Stimulated activated CD4-positive, alpha-beta T cell treated with anti-CD3 and anti-CD28 coated beads, Interleukin-1b, Interleukin-23, amount 100 ng/mL, for 48 hours (primary cell): ENCODE data around the gene WTAP.
A peak's percentile ranks its signal among the peaks of the same experiment; 100 is the strongest.
"Not testable (repeated sequence)": the region's sequence is repeated elsewhere in the genome, so short reads cannot be mapped to it uniquely, and the experiment has no call there.

Source experiments
- DNase-seq: peaks from one replicate; pipeline ENCODE4 v3.0.0-alpha.2; 2020

WTAP gene

GRCh38 chr6:159729598-159730331, 2.5 kb downstream of the WTAP start:
- DNase-seq, result no peak

- DNase-seq, result no peak
These were observed 3.0 kb downstream of the WTAP start for GRCh38 chr6:159730332-159730676.

GRCh38 chr6:159732550-159732949, 5.2 kb downstream of the WTAP start:
- DNase-seq, result not testable (repeated sequence)

- not testable (repeated sequence) for DNase-seq
These were observed 6.1 kb downstream of the WTAP start for GRCh38 chr6:159733395-159733794.

GRCh38 chr6:159736908-159737307, 9.6 kb downstream of the WTAP start:
- no peak for DNase-seq

- DNase-seq, result no peak
These were observed 12.0 kb downstream of the WTAP start for GRCh38 chr6:159739341-159739740.

GRCh38 chr6:159742165-159742564, 14.9 kb downstream of the WTAP start:
- DNase-seq, result no peak

GRCh38 chr6:159745081-159745480, 17.8 kb downstream of the WTAP start:
- no peak for DNase-seq

- no peak for DNase-seq
These were observed 19.5 kb downstream of the WTAP start for GRCh38 chr6:159746759-159747158.

GRCh38 chr6:159748127-159748526, 20.8 kb downstream of the WTAP start:
- not testable (repeated sequence) for DNase-seq

GRCh38 chr6:159751448-159751847, 24.1 kb downstream of the WTAP start:
- DNase-seq, result no peak

- DNase-seq, result no peak
These were observed 26.0 kb downstream of the WTAP start for GRCh38 chr6:159753081-159753872.

GRCh38 chr6:159754401-159754800, 27.1 kb downstream of the WTAP start:
- DNase-seq, result no peak

- DNase-seq, result no peak
These were observed 27.9 kb downstream of the WTAP start for GRCh38 chr6:159754959-159755914.

GRCh38 chr6:159756508-159756907, 29.2 kb downstream of the WTAP start:
- no peak for DNase-seq

- DNase-seq, result no peak
These were observed 31.0 kb downstream of the WTAP start for GRCh38 chr6:159758031-159759001.

- no peak for DNase-seq
These were observed 32.3 kb downstream of the WTAP start for GRCh38 chr6:159759645-159760044.

- no peak for DNase-seq
These were observed 33.3 kb downstream of the WTAP start for GRCh38 chr6:159760602-159761057.

- DNase-seq, result no peak
These were observed 34.0 kb downstream of the WTAP start for GRCh38 chr6:159761129-159761872.

GRCh38 chr6:159761873-159762680, 34.8 kb downstream of the WTAP start, which contains the start of gene ACAT2:
ACAT2 (plus strand) TSS chr6:159762045; CDS start chr6:159762088, 43 bp downstream.
- peak; percentile 96 for DNase-seq
